Tracheal epithelial cell (primary cell): Measurements from ENCODE around the gene MT1B. TPM values are rescaled to one million over a fixed set of nuclear protein-coding genes. Genes with fewer than 3 reads are reported as not detected.

Experiments
- total RNA-seq: library from RNA; depleted of rRNA; stranded (reverse); fragments of >200 nt; gene quantifications from 2 replicates; pipeline ENCODE4 v1.2.1, GENCODE V29; 2014

MT1B gene
- not detected in 2 replicates for total RNA-seq

DNA sequence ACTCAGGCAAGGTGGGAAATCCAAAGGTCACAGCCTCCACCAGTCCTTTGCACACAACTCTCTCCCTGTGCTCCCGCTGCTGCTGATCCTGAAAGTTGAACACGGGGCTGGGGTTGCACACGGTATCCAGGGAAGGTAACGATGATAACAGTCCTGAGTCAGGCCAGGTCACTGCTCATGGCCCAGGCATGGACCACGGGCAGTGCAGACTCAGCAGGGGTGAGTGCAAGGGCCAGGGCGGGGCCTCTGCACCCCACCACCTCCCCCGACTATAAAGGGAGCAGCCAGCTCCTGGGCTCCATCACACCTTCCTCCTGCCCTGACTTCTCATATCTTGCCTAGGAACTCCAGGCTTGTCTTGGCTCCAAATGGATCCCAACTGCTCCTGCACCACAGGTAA lies at the start of gene MT1B:
MT1B (plus strand) TSS at position 301 of the 400 bp plus-strand sequence; CDS start at position 369, 68 bp downstream.

DNA sequence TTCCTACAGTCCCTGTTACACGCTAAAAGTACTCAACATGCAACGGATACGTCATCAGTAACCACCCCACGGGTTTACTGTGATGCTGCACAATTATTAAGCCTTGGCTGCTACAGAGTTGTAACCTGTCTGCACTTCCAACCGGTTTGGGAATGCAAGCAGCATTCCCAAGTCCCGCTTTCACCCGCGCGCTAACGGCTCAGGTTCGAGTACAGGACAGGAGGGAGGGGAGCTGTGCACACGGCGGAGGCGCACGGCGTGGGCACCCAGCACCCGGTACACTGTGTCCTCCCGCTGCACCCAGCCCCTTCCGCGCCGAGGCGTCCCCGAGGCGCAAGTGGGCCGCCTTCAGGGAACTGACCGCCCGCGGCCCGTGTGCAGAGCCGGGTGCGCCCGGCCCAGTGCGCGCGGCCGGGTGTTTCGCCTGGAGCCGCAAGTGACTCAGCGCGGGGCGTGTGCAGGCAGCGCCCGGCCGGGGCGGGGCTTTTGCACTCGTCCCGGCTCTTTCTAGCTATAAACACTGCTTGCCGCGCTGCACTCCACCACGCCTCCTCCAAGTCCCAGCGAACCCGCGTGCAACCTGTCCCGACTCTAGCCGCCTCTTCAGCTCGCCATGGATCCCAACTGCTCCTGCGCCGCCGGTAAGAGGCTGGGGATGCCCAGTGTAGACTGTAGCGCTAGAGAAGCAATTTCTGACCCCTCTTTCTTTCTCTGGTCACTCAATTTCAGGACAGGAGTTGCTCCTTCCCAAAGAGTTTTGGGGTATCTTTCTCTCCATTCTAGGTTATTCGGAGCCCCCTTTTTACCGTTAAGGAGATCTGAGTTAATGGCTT lies 43.4 kb upstream of the MT1B start, which contains the start of gene MT2A:
MT2A (plus strand) TSS at position 542 of the 833 bp plus-strand sequence; CDS start at position 614, 72 bp downstream.

DNA sequence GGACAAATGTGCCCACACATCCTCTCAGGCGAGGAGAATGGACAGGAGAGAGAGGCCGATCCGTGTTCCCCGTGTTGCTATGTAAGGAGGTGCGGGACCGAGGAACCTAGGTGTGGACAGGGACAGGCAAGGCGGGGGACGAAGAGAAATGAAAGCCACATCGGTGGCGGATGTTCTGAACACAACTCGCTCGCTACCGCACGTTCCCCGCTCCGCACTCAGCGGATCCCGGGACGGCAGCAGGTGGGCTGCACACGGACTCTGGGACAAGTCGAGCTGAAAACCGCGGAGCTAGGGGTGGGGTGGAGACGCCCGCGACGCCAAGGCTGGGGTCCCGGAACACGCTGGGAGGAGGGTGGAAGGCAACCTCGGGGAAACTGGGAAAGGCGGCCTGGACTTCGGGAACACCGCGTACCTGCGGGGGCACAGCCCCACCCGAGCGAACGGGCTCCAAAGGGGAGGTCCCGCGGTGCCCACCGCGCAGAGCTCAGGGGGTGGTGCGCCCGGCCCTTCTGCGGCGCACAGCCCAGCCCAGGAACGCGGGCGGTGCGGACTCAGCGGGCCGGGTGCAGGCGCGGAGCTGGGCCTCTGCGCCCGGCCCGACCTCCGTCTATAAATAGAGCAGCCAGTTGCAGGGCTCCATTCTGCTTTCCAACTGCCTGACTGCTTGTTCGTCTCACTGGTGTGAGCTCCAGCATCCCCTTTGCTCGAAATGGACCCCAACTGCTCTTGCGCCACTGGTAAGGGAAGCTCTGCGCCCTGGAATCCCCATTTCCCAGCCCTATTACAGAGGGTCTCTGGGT lies 26.3 kb upstream of the MT1B start, which contains the start of gene MT1E:
MT1E (plus strand) TSS at position 642 of the 803 bp plus-strand sequence; CDS start at position 713, 71 bp downstream.

DNA sequence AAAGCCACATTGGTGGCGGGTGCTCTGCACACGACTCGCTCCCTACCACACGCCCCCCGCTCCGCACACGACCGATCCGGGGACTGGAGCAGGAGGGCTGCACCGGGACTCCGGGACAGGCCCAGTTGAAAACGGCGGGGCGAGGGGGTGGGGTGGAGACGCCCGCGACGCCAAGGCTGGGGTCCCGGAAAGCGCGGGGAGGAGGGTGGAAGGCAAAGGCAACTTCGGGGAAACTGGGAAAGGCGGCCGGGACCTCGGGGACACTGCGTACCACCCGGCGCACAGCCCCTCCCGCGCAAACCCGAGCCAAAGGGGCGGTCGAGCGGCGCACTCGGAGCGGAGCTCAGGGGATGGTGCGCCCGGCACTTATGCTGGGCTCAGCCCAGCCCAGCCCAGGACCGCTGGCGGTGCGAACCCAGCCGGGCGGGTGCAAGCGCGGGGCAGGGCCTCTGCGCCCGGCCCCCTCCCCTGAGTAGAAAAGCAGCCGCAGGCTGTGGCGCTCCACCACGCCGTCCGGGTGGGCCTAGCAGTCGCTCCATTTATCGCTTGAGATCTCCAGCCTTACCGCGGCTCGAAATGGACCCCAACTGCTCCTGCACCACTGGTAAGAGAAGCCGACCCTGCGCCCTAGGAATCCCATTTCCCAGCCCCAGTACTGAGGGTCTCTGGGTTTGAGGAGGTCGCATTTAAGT lies 19.4 kb upstream of the MT1B start, which contains the start of gene MT1M:
MT1M (plus strand) TSS at position 504 of the 692 bp plus-strand sequence; CDS start at position 577, 73 bp downstream.

DNA sequence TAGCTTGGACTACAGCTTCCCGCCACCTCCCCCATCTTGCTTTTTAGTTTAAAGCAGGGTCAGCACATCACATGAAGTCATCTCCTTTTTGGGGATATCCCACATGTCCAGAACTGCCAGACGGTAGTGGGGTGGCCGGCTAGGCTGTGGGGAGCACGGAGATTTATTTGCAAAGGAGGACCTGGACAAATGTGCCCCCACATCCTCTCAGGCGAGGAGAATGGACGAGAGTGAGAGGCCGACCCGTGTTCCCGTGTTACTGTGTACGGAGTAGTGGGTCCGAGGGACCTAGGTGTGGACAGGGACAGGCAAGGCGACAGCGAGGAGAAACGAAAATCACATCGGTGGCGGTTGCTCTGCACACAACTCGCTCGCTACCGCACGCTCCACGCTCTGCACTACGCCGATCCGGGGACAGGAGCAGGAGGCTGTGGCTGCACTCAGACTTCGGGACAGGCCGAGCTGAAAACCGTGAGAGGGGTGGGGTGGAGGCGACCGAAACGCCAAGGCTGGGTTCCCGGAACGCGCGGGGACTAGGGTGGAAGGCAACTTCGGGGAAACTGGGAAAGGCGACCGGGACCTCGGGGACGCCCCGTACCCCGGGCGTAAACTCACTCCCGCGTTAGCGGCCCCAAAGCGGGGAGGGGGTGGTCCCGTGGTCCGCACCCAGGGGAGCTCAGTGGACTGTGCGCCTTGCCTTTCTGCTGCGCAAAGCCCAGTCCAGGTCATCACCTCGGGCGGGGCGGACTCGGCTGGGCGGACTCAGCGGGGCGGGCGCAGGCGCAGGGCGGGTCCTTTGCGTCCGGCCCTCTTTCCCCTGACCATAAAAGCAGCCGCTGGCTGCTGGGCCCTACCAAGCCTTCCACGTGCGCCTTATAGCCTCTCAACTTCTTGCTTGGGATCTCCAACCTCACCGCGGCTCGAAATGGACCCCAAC lies 13.6 kb upstream of the MT1B start, which contains the start of gene MT1A:
MT1A (plus strand) TSS at position 853 of the 937 bp plus-strand sequence; CDS start at position 926, 73 bp downstream.

DNA sequence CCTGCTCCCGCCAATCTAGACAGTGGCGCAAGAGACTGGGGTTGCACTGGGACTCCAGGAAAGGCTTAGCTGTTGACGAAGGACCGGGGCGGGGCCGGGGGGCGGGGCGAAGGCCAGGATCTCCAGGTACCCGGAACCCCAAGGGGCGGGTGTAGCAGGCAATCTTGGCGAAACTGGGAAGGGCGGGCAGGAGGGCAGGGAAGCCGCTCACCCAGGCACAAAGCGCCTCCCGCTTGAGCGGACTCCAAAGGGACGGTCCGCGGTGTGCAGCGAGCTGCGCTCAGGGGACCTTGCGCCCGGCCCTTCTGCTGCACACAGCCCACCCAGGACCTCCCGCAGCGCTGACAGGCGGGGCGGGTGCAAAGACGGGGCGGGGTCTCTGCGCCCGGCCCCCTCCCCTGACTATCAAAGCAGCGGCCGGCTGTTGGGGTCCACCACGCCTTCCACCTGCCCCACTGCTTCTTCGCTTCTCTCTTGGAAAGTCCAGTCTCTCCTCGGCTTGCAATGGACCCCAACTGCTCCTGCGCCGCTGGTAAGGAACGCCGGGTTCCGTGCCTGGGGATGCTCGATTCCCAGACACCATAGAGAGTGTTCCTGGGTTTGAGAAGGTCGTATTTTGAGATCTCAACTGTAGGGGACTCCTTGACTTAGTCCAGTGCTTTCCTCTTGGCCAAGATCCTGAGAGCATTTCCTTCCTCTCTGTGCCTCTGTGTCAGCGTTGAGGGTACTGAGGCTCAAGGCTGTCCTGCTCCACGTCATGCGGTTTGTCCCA lies 6.1 kb downstream of the MT1B start, which contains the start of gene MT1F:
MT1F (plus strand) TSS at position 405 of the 772 bp plus-strand sequence; CDS start at position 505, 100 bp downstream.

DNA sequence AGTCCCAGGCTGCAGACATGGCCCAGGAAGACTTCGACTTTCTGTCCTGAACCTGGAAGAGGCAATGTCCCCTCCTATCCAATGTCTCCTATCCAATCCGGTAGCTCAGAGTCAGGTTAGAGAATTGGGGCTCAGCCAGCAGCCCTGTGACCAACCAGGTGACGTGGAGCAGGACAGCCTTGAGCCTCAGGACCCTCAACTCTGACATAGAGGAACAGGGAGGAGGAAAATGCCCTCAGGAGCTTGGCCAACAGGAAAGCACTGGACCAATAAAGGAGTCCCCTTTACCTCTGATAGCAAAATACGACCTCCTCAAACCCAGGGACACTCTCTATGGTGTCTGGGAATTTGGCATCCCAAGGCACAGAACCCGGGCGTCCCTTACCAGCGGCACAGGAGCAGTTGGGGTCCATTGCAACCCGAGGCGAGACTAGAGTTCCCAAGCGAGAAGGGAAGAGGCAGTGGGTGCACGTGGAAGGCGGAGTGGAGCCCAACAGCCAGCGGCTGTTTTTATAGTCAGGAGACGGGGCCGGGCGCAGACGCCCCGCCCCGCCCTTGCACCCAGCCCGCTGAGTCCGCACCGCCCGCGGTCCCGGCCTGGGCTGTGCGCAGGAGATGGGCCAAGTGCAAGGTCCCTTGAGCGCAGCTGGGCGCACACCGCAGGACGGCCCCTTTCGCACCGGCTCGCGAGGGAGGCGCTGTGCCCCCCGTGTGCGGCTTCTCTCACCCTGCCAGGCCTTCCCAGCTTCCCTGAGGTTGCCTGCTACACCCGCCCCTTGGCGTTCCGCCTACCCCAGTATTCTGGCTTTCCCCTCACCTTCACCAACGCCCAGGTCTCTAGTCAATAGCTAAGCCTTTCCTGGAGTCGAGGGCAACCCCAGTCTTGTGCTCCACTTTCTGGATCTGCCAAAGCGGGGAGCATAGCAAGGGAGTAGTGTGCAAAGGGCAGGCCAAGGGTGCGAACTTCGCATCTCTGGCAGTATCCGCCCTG lies 16.2 kb downstream of the MT1B start, which contains the start of gene MT1G:
MT1G (minus strand) TSS at position 485 of the 991 bp plus-strand sequence; CDS start at position 413, 72 bp downstream.

DNA sequence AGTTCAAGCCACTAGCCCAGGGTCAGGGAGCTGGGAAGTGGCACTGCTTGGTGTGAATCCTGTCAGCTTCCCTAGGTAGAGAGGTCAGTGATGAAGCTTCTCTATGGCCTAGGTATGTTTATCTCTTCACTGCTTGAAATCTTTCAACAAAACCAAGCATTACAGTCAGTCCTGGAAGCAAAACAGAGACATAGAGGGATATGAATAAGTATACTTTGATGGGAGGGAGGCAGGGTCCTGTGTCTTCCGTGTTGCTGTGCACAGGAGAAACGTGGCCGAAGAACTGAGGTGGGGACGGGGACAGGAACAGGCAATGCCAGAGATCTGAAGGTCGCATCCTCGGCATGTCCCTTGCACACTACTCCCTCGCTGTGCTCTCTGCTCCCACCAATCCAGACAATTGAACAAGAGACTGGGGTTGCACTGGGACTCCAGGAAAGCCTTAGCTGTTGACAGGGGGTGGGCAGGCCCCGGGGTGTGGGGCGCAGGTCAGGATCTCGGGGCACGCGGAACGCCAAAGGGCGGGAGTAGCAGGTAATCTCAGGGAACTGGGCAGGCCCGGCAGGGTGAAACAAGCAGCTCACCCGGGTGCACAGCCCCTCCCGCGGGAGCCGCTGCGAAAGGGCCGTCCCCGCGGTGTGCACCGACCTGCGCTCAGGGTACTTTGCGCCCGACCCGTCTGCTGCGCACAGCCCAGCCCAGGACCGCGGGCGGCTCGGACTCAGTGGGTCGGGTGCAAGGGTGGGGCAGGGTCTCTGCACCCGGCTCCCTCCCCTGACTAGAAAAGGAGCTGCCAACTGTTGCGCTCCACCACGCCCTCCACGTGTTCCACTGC lies 17.5 kb downstream of the MT1B start, which contains the start of gene MT1H:
MT1H (plus strand) TSS at position 810 of the 835 bp plus-strand sequence. CDS start 71 bp downstream, outside the sequence.

DNA sequence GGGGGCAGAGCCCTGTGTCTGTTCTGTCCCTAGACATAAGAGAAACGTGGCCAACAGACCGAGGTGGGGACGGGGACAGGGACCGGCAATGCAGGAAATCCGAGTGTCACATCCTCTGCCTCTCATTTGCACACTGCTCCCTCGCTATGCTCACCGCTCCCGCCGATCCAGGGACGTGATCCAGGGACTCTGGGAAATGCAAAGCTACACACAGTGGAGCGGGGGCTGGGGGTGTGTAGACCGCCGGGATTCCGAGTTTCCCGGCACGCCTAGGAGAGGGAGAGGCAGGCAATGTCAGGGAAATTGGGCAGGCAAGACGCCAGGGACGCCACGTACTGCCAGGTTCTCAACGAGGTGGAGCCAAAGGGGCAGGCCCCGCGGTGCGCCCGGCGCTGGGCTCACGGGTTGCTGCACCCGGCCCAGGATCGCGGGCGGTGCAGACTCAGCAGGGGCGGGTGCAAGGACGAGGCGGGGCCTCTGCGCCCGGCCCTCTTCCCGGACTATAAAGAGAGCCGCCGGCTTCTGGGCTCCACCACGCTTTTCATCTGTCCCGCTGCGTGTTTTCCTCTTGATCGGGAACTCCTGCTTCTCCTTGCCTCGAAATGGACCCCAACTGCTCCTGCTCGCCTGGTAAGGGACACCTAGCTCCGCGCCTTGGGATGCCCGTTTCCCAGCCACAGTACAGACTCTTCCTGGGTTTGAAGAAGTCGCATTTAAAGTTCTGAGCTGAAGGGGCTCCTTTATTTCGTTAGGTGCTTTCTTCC lies 30.4 kb downstream of the MT1B start, which contains the start of gene MT1X:
MT1X (plus strand) TSS at position 532 of the 764 bp plus-strand sequence; CDS start at position 603, 71 bp downstream.

Other genes with a start within 250 kb of the MT1B start
- gene AMFR, start 226.3 kb upstream of the MT1B start, total RNA-seq: 298 and 302 TPM in 2 replicates
- 61.0 and 105 TPM in 2 replicates for gene NUDT21, start 200.6 kb upstream of the MT1B start, total RNA-seq
- gene OGFOD1, start 200.3 kb upstream of the MT1B start, total RNA-seq: 74.5 and 74.8 TPM in 2 replicates
- 23.9 and 52.1 TPM in 2 replicates for gene BBS2, start 131.9 kb upstream of the MT1B start, total RNA-seq
- not detected in 2 replicates for gene MT4, start 86.8 kb upstream of the MT1B start, total RNA-seq
- gene MT3, start 62.4 kb upstream of the MT1B start, total RNA-seq: not detected in 2 replicates
- 173 and 340 TPM in 2 replicates for gene MT2A, start 43.3 kb upstream of the MT1B start, total RNA-seq
- 388 and 673 TPM in 2 replicates for gene MT1E, start 26.1 kb upstream of the MT1B start, total RNA-seq
- gene MT1M, start 19.2 kb upstream of the MT1B start, total RNA-seq: 0.43 and 12.5 TPM in 2 replicates
- gene MT1A, start 13.2 kb upstream of the MT1B start, total RNA-seq: not detected in 2 replicates
- gene MT1F, start 6.1 kb downstream of the MT1B start, total RNA-seq: 3.8 and 14.5 TPM in 2 replicates
- 4.1 TPM in 1 of 2 replicates, not detected in the other for gene MT1G, start 16.2 kb downstream of the MT1B start, total RNA-seq
- gene MT1H, start 17.9 kb downstream of the MT1B start, total RNA-seq: not detected in 2 replicates
- 1,179 and 3,595 TPM in 2 replicates for gene MT1X, start 30.6 kb downstream of the MT1B start, total RNA-seq
- gene NUP93, start 78.2 kb downstream of the MT1B start, total RNA-seq: 43.9 and 70.8 TPM in 2 replicates
- 0.96 TPM in 1 of 2 replicates, not detected in the other for gene SLC12A3, start 213.3 kb downstream of the MT1B start, total RNA-seq